ENCODE results near the gene CPTP.

The CPTP gene

GRCh38 chr1:1374929-1375662 is 50.5 kb downstream of the CPTP start, which contains the start of gene AURKAIP1:
Gene AURKAIP1, minus strand, starts transcription at chr1:1375207. Its CDS starts 451 bp downstream, at chr1:1374756.
- H3K27ac ChIP-seq (ENCODE audit: low read depth, low read length): peak within 1 kb of the TSS; percentile 85
- H3K4me1 ChIP-seq (ENCODE audit: control insufficient read depth, insufficient read depth, low read length): 0 out of 2 replicates have a peak, but pooled peaks cover 6% of the 10 kb centered on the region
- peak within 1 kb of the TSS; percentile 84 for H3K4me3 ChIP-seq (ENCODE audit: low read depth, low read length)
- no peaks in the 10 kb centered on the region for H3K27me3 ChIP-seq (ENCODE audit: control insufficient read depth, insufficient read depth, low read length)
- peaks cover 10% of the 10 kb centered on the region for H3K36me3 ChIP-seq (ENCODE audit: control insufficient read depth, insufficient read depth, low read length)
- no peaks in the 10 kb centered on the region for H3K9me3 ChIP-seq (ENCODE audit: control insufficient read depth, insufficient read depth, low read length)
- peak within 1 kb of the TSS; percentile 74 for H3K9ac ChIP-seq (ENCODE audit: low read depth, low read length)

DNA sequence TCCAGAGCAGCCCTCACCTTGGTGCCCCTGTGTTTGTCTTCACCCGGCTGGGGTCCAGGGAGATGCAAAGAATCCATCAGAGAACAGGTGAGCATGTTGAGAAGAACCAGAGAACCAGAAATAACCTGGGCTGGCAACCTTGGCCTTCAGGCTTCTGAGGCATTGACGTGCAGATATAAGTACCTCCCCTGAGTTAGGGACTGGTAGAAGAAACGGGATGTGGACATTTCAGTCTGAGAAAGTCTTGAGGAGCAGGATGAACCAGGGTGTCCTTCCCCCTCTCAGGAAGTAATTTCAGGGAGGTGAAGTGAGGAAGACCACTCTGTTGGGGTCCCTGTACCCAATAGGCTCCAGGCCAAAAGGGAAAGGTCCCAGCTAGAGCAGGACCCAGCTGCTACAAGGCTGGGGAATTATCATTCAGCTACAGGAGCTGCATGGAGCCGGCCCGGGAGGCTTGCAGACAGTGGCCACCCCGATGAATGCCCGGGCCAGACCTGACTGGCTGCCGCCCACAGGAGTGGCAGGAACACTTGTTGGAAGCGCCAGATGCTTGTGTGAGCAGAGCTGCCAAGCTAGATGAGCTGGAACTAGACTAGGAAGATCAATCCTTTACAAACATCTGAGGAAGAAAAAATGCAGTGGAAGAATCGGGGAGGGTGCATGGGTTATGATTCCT is 52.1 kb downstream of the CPTP start:
- Histone ChIP-seq H3K27me3 (ENCODE audit: control insufficient read depth, insufficient read depth, low read length) (no peaks in the 10 kb centered on the region), H3K4me3 (ENCODE audit: low read depth, low read length) (no peak overlapping the region), H3K9me3 (ENCODE audit: control insufficient read depth, insufficient read depth, low read length) (no peaks in the 10 kb centered on the region), H3K4me1 (ENCODE audit: control insufficient read depth, insufficient read depth, low read length) (0 out of 2 replicates have a peak, but pooled peaks cover 6% of the 10 kb centered on the region), H3K9ac (ENCODE audit: low read depth, low read length) (no peak overlapping the region), H3K27ac (ENCODE audit: low read depth, low read length) (peak overlapping the region; percentile 85), H3K36me3 (ENCODE audit: control insufficient read depth, insufficient read depth, low read length) (peaks cover 10% of the 10 kb centered on the region)

- H3K4me3 ChIP-seq (ENCODE audit: low read depth, low read length): no peak overlapping the region
- H3K27ac ChIP-seq (ENCODE audit: low read depth, low read length): no peak overlapping the region
- H3K27me3 ChIP-seq (ENCODE audit: control insufficient read depth, insufficient read depth, low read length): no peaks in the 10 kb centered on the region
- H3K9ac ChIP-seq (ENCODE audit: low read depth, low read length): no peak overlapping the region
- peaks cover 10% of the 10 kb centered on the region for H3K36me3 ChIP-seq (ENCODE audit: control insufficient read depth, insufficient read depth, low read length)
- H3K9me3 ChIP-seq (ENCODE audit: control insufficient read depth, insufficient read depth, low read length): no peaks in the 10 kb centered on the region
- 0 out of 2 replicates have a peak, but pooled peaks cover 6% of the 10 kb centered on the region for H3K4me1 ChIP-seq (ENCODE audit: control insufficient read depth, insufficient read depth, low read length)
These were observed 53.1 kb downstream of the CPTP start for GRCh38 chr1:1377540-1378205.
